HFF-Myc (cell line): ENCODE results near the gene RTL5.
A peak's percentile ranks its signal among the peaks of the same experiment; 100 is the strongest.

Experiments
- DNase-seq: peaks from one replicate; pipeline ENCODE4 v3.0.0-alpha.2; 2011; ENCODE audit warnings: low read depth; ENCODE audit errors: extremely low read depth
- H3K4me3 ChIP-seq: replicated peaks from 2 replicates; pipeline ENCODE4 v1.5.1; 2011; ENCODE audit warnings: low read depth, mild to moderate bottlenecking, control low read depth, low read length
- TF ChIP-seq, protein P1 (sequence below): IDR thresholded peaks from 2 replicates; pipeline ENCODE4 v1.5.1; 2012; ENCODE audit warnings: mild to moderate bottlenecking, low read depth, low read length, control low read depth; ENCODE audit errors: missing control alignments

RTL5 gene

GRCh38 chrX:72130156-72130761 is 1.5 kb downstream of the RTL5 start:
- TF ChIP-seq, protein P1, sequence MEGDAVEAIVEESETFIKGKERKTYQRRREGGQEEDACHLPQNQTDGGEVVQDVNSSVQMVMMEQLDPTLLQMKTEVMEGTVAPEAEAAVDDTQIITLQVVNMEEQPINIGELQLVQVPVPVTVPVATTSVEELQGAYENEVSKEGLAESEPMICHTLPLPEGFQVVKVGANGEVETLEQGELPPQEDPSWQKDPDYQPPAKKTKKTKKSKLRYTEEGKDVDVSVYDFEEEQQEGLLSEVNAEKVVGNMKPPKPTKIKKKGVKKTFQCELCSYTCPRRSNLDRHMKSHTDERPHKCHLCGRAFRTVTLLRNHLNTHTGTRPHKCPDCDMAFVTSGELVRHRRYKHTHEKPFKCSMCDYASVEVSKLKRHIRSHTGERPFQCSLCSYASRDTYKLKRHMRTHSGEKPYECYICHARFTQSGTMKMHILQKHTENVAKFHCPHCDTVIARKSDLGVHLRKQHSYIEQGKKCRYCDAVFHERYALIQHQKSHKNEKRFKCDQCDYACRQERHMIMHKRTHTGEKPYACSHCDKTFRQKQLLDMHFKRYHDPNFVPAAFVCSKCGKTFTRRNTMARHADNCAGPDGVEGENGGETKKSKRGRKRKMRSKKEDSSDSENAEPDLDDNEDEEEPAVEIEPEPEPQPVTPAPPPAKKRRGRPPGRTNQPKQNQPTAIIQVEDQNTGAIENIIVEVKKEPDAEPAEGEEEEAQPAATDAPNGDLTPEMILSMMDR, result no peak
- no peak overlapping the region for H3K4me3 ChIP-seq
- no peak for DNase-seq

GRCh38 chrX:72129661-72130060 is 2.1 kb downstream of the RTL5 start:
- TF ChIP-seq, protein P1, result no peak
- no peak overlapping the region for H3K4me3 ChIP-seq
- no peak for DNase-seq

DNA sequence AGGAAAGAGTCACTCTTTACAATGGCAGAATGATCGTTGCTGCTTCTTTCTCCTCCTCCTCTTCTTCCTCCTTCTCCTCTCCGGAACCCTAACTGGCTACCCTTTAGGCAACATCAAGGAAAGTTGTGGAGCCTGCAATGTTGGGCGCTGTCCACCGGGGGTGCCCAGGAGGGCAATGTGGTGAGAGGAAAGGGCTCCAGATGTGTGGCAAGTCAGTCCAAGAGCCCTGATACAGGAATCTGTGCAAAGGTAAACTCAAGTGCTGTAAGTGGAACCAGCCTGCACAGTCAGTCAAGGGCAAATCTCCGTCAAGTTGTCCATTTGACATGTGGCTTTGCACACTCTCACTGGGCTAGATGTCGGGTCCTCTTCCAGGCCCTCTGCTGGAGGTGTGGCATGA is 2.8 kb downstream of the RTL5 start:
- TF ChIP-seq, protein P1, result peak; percentile 47
- no peak overlapping the region for H3K4me3 ChIP-seq
- no peak for DNase-seq

GRCh38 chrX:72128183-72128834 is 3.4 kb downstream of the RTL5 start:
- H3K4me3 ChIP-seq, result no peak overlapping the region
- DNase-seq, result no peak
- TF ChIP-seq, protein P1, result no peak

GRCh38 chrX:72127332-72127731 is 4.4 kb downstream of the RTL5 start:
- no peak overlapping the region for H3K4me3 ChIP-seq
- DNase-seq, result no peak
- TF ChIP-seq, protein P1, result no peak

- TF ChIP-seq, protein P1, result peak; percentile 82
- H3K4me3 ChIP-seq, result no peak overlapping the region
- DNase-seq, result peak; percentile 80
These were observed 5.1 kb downstream of the RTL5 start for GRCh38 chrX:72126539-72127140.
